Measurements from ENCODE around the gene FGFR2.

Gene FGFR2

DNA sequence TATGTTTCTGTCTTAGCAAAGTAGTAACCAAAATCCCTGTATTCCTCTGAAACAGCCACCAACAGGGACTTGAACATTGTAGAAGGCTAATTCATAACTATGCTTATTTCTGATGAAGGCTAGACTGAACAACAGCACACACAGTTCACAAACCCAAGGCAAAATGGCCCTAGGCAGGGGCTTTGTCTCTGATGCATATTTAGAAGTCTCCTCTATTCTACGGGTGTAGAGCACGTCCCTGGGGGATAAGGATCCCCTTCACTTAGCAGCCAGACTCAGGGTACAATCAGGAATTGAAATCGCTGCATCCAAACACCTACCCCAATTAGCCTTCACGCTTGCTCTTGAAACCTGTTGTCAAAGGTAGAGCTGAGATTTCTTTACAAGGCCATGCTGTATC is 45.5 kb downstream of the FGFR2 start:
- 100% methylated on average over 1 of the region's 4 CpGs for WGBS (ENCODE audit: insufficient coverage)

DNA sequence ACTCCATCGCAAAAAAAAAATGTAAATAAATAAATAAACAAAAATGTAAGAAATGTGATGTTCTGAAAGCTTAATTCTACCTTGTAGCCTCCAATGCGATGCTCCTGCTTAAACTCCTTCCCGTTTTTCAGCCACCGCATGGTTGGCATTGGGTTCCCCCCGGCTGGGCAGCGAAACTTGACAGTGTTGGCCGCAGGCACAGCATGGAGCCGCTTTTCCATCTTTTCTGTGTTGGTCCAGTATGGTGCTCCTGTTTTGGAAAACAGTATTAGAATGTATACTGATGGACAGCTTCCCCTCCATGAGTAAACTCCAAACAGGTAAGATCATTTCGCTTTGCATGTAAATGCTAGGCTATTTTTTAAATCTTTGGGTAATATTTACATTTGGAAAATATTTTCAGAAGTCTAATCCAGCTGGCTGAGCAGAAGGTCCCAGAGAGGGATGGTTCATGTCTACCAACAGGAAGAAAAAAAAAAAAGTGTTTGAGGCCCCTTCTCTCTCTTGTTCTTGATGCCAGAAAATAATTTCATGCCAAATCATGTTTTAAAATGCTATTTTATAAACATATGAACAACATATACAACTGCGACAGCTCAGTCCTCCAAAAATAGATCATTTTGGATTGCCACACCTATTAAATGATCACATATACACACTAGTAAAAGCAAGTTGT is 46.9 kb downstream of the FGFR2 start:
- no peaks in the 10 kb centered on the region for H3K4me1 ChIP-seq (ENCODE audit: control extremely low read depth in 1 of 4, control insufficient read depth in 4 of 4, insufficient read depth in 4 of 4, low read length in 3 of 4)
- no peak overlapping the region for H3K4me3 ChIP-seq (ENCODE audit: control insufficient read depth in 1 of 7, extremely low read depth in 1 of 7, insufficient read depth in 4 of 7, low read depth in 2 of 7, low read length in 6 of 7)
- WGBS (ENCODE audit: insufficient coverage), result 97% methylated on average over 6 of the region's 10 CpGs
- no peak for DNase-seq
- CTCF ChIA-PET, result no interaction called here
- H3K36me3 ChIP-seq (ENCODE audit: control insufficient read depth in 4 of 4, insufficient read depth in 4 of 4, low read length in 3 of 4), result peaks cover 0 to 4% (median 0%) of the 10 kb centered on the region in 4 experiments
- no peak overlapping the region for H3K27ac ChIP-seq (ENCODE audit: insufficient read depth in 1 of 2, low read depth in 1 of 2, low read length in 2 of 2, poor library complexity in 1 of 2, severe bottlenecking in 2 of 2)
- H3K9me3 ChIP-seq (ENCODE audit: control extremely low read depth in 1 of 5, control insufficient read depth in 4 of 5, insufficient read depth in 2 of 5, low read depth in 1 of 5, low read length in 4 of 5), result peaks cover 0 to 11% (median 4%) of the 10 kb centered on the region in 5 experiments
- H3K27me3 ChIP-seq (replicated peaks in 2 of 5; ENCODE audit: control insufficient read depth in 4 of 5, insufficient read depth in 5 of 5, low read length in 4 of 5), result peaks cover 0 to 3% (median 0%) of the 10 kb centered on the region in 5 experiments
- POLR2A ChIA-PET, result no interaction called here

More for the DNA sequence above, 45.5 kb downstream of the FGFR2 start:
- H3K9me3 ChIP-seq (ENCODE audit: control extremely low read depth in 1 of 5, control insufficient read depth in 4 of 5, insufficient read depth in 2 of 5, low read depth in 1 of 5, low read length in 4 of 5), result peaks cover 0 to 11% (median 4%) of the 10 kb centered on the region in 5 experiments
- no peak overlapping the region for H3K27ac ChIP-seq (ENCODE audit: insufficient read depth in 1 of 2, low read depth in 1 of 2, low read length in 2 of 2, poor library complexity in 1 of 2, severe bottlenecking in 2 of 2)
- DNase-seq, result no peak
- H3K36me3 ChIP-seq (ENCODE audit: control insufficient read depth in 4 of 4, insufficient read depth in 4 of 4, low read length in 3 of 4), result peaks cover 0 to 4% (median 0%) of the 10 kb centered on the region in 4 experiments
- H3K4me3 ChIP-seq (ENCODE audit: control insufficient read depth in 1 of 7, extremely low read depth in 1 of 7, insufficient read depth in 4 of 7, low read depth in 2 of 7, low read length in 6 of 7), result no peak overlapping the region
- CTCF ChIA-PET, result no interaction called here
- H3K27me3 ChIP-seq (replicated peaks in 2 of 5; ENCODE audit: control insufficient read depth in 4 of 5, insufficient read depth in 5 of 5, low read length in 4 of 5), result peaks cover 0 to 3% (median 0%) of the 10 kb centered on the region in 5 experiments
- POLR2A ChIA-PET, result no interaction called here
- no peaks in the 10 kb centered on the region for H3K4me1 ChIP-seq (ENCODE audit: control extremely low read depth in 1 of 4, control insufficient read depth in 4 of 4, insufficient read depth in 4 of 4, low read length in 3 of 4)

DNA sequence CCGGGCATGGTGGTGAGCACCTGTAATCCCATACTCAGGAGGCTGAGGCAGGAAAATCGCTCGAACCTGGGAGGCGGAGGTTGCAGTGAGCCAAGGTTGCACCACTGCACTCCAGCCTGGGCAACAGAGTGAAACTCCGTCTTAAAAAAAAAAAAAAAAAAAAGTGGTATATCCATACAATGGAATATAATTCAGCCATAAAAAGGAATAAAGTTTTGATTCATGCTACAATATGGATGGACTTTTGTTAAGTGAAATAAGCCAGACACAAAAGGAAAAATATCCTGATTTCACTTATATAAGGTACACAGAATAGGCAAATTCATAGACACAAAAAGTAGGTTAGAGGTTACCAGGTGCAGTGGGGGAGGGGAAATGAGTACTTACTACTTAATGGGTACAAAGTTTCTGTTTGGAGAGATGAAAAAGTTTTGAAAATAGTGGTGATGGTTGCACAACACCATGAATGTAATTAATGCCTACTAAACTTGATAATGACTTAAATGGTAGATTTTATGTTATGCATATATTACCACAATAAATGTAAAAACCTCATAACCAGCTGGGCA is 53.9 kb downstream of the FGFR2 start:
- no peak overlapping the region for H3K4me3 ChIP-seq (ENCODE audit: control insufficient read depth in 1 of 7, extremely low read depth in 1 of 7, insufficient read depth in 4 of 7, low read depth in 2 of 7, low read length in 6 of 7)
- peaks cover 0 to under 1% (median 0%) of the 10 kb centered on the region in 4 experiments for H3K36me3 ChIP-seq (ENCODE audit: control insufficient read depth in 4 of 4, insufficient read depth in 4 of 4, low read length in 3 of 4)
- ChIA-PET POLR2A (no interaction called here), CTCF (no interaction called here)
- no peaks in the 10 kb centered on the region for H3K4me1 ChIP-seq (ENCODE audit: control extremely low read depth in 1 of 4, control insufficient read depth in 4 of 4, insufficient read depth in 4 of 4, low read length in 3 of 4)
- H3K27ac ChIP-seq (ENCODE audit: insufficient read depth in 1 of 2, low read depth in 1 of 2, low read length in 2 of 2, poor library complexity in 1 of 2, severe bottlenecking in 2 of 2), result no peak overlapping the region
- DNase-seq, result no peak
- H3K27me3 ChIP-seq (replicated peaks in 2 of 5; ENCODE audit: control insufficient read depth in 4 of 5, insufficient read depth in 5 of 5, low read length in 4 of 5), result peaks cover 0 to 2% (median 0%) of the 10 kb centered on the region in 5 experiments
- no CpG with 5 or more reads among the region's 5 CpGs for WGBS (ENCODE audit: insufficient coverage)
- peaks cover 0 to 2% (median 0%) of the 10 kb centered on the region in 5 experiments for H3K9me3 ChIP-seq (ENCODE audit: control extremely low read depth in 1 of 5, control insufficient read depth in 4 of 5, insufficient read depth in 2 of 5, low read depth in 1 of 5, low read length in 4 of 5)

DNA sequence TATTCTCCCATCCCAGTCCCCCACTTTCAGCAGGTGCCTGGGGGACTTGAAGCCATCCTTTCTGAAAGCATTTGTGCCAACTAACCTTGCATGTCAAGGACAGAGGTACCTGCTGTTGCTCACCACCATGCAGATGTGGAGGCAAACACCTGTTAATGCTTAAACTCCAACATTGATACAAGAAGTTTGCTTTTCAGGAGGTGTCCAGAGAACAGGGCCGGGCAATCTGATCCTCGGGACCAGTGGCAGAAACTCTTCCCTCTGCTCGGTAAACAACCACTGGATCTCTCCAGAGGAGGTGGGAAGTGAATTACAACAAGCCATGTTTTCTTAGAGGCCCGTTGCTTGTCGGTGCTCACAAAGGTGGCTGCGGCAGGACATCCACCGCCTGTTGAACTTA is 54.7 kb downstream of the FGFR2 start:
- Histone ChIP-seq H3K27me3 (replicated peaks in 2 of 5; ENCODE audit: control insufficient read depth in 4 of 5, insufficient read depth in 5 of 5, low read length in 4 of 5) (peaks cover 0 to 2% (median 0%) of the 10 kb centered on the region in 5 experiments), H3K4me3 (ENCODE audit: control insufficient read depth in 1 of 7, extremely low read depth in 1 of 7, insufficient read depth in 4 of 7, low read depth in 2 of 7, low read length in 6 of 7) (no peak overlapping the region)

DNA sequence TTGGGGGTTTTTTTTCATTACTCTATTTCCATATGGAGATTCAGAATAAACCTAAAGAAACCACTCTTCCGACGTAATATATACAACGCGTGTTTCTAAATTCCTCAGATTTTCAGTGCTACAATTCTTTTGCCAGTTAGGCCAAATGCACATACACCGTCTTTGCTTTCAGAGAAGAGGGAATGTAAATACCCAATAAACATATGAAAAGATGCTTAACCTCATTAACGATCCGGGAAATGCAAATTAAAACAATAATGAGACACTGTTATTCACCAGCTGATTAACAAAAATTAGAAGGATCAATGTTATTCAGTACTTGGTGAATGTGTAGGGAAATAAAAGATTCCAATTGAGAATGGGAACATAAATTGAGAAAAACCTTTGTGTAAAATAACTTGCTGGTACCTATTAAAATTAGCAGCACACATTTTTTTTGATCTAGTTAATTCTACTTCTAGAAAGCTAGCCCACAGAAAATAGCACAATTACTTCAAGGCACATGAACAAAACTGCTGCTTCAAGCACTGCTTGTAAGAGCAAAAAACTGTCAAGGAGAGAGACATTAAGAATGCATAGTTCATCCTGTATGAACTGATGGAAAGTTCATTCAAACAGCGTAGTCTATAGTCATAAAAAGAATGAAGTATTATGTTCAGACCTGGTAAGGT is 56.7 kb downstream of the FGFR2 start:
- no peaks in the 10 kb centered on the region for H3K9me3 ChIP-seq (ENCODE audit: control extremely low read depth in 1 of 5, control insufficient read depth in 4 of 5, insufficient read depth in 2 of 5, low read depth in 1 of 5, low read length in 4 of 5)
- no peak overlapping the region for H3K4me3 ChIP-seq (ENCODE audit: control insufficient read depth in 1 of 7, extremely low read depth in 1 of 7, insufficient read depth in 4 of 7, low read depth in 2 of 7, low read length in 6 of 7)
- no peaks in the 10 kb centered on the region for H3K4me1 ChIP-seq (ENCODE audit: control extremely low read depth in 1 of 4, control insufficient read depth in 4 of 4, insufficient read depth in 4 of 4, low read length in 3 of 4)
- H3K36me3 ChIP-seq (ENCODE audit: control insufficient read depth in 4 of 4, insufficient read depth in 4 of 4, low read length in 3 of 4), result no peaks in the 10 kb centered on the region
- DNase-seq, result no peak
- ChIA-PET CTCF (no interaction called here), POLR2A (no interaction called here)
- 96% methylated on average over 4 of the region's 8 CpGs for WGBS (ENCODE audit: insufficient coverage)
- H3K27ac ChIP-seq (ENCODE audit: insufficient read depth in 1 of 2, low read depth in 1 of 2, low read length in 2 of 2, poor library complexity in 1 of 2, severe bottlenecking in 2 of 2), result no peak overlapping the region
- H3K27me3 ChIP-seq (replicated peaks in 2 of 5; ENCODE audit: control insufficient read depth in 4 of 5, insufficient read depth in 5 of 5, low read length in 4 of 5), result peaks cover 0 to 2% (median 0%) of the 10 kb centered on the region in 5 experiments

More for the DNA sequence above, 54.7 kb downstream of the FGFR2 start:
- no peaks in the 10 kb centered on the region for H3K9me3 ChIP-seq (ENCODE audit: control extremely low read depth in 1 of 5, control insufficient read depth in 4 of 5, insufficient read depth in 2 of 5, low read depth in 1 of 5, low read length in 4 of 5)
- H3K36me3 ChIP-seq (ENCODE audit: control insufficient read depth in 4 of 4, insufficient read depth in 4 of 4, low read length in 3 of 4), result no peaks in the 10 kb centered on the region
- WGBS (ENCODE audit: insufficient coverage), result 100% methylated on average over 7 of the region's 7 CpGs
- POLR2A ChIA-PET, result no interaction called here
- no peak for DNase-seq
- H3K27ac ChIP-seq (ENCODE audit: insufficient read depth in 1 of 2, low read depth in 1 of 2, low read length in 2 of 2, poor library complexity in 1 of 2, severe bottlenecking in 2 of 2), result no peak overlapping the region
- H3K4me1 ChIP-seq (ENCODE audit: control extremely low read depth in 1 of 4, control insufficient read depth in 4 of 4, insufficient read depth in 4 of 4, low read length in 3 of 4), result no peaks in the 10 kb centered on the region
- CTCF ChIA-PET, result no interaction called here

DNA sequence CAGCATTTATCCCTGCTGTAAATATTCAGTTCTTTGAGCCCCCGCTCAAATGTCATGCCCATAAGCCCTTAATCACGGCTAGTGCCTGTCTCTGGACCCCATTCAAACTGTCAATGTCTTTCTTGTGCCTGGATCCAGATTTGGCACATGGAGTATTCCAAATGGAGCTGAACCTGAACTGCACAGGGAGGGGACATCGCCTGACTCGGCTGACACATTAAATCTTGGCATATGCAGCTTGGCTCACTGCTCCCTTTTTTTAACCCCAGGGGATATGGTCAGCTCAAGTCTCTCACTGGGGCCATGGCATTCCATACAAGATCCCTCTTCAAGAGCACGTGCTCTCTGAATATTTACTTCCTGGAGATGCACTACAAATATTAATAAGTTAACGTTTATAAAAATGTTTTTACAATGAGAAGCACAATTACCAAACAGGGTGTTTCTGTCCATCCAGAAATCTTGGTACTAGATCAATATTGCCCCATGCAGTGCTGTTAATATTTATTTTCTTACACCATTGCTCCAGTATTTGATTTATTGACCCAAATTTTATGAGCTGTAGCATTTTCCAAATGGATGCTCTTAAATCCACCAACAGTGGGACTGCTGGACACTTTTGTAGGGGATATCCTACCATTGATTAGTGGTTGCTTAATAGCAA is 57.4 kb downstream of the FGFR2 start:
- DNase-seq, result no peak
- no peaks in the 10 kb centered on the region for H3K36me3 ChIP-seq (ENCODE audit: control insufficient read depth in 4 of 4, insufficient read depth in 4 of 4, low read length in 3 of 4)
- no peak overlapping the region for H3K4me3 ChIP-seq (ENCODE audit: control insufficient read depth in 1 of 7, extremely low read depth in 1 of 7, insufficient read depth in 4 of 7, low read depth in 2 of 7, low read length in 6 of 7)
- H3K9me3 ChIP-seq (ENCODE audit: control extremely low read depth in 1 of 5, control insufficient read depth in 4 of 5, insufficient read depth in 2 of 5, low read depth in 1 of 5, low read length in 4 of 5), result no peaks in the 10 kb centered on the region
- H3K27me3 ChIP-seq (replicated peaks in 2 of 5; ENCODE audit: control insufficient read depth in 4 of 5, insufficient read depth in 5 of 5, low read length in 4 of 5), result peaks cover 0 to 2% (median 0%) of the 10 kb centered on the region in 5 experiments
- CTCF ChIA-PET, result no interaction called here
- H3K4me1 ChIP-seq (ENCODE audit: control extremely low read depth in 1 of 4, control insufficient read depth in 4 of 4, insufficient read depth in 4 of 4, low read length in 3 of 4), result no peaks in the 10 kb centered on the region
- POLR2A ChIA-PET, result no interaction called here
- H3K27ac ChIP-seq (ENCODE audit: insufficient read depth in 1 of 2, low read depth in 1 of 2, low read length in 2 of 2, poor library complexity in 1 of 2, severe bottlenecking in 2 of 2), result no peak overlapping the region
- 100% methylated on average over 4 of the region's 6 CpGs for WGBS (ENCODE audit: insufficient coverage)
